Mucosa of descending colon (tissue), 3 donors: ENCODE measurements around the gene EPHX1. TPM values are rescaled to one million over a fixed set of nuclear protein-coding genes. Genes with fewer than 3 reads are reported as not detected.
"Not testable (repeated sequence)": the region's sequence is repeated elsewhere in the genome, so short reads cannot be mapped to it uniquely, and the experiment has no call there.

Experiments used
- ATAC-seq: fragments of 200-7000 bp; cut with Tn5 transposase; one replicate; pipeline ENCODE4 v1.9.1; 2020; ENCODE audit warnings: mild to moderate bottlenecking, moderate library complexity
- DNase-seq, 3 donors: peaks; one replicate each; pipeline ENCODE4 v3.0.0-alpha.2; 2020
- H3K36me3 ChIP-seq: fragments of 200-600 bp; one replicate; pipeline ENCODE4 v1.8.0; 2021; ENCODE audit warnings: low read depth, mild to moderate bottlenecking
- H3K4me1 ChIP-seq: fragments of 200-600 bp; one replicate; pipeline ENCODE4 v1.8.0; 2021; ENCODE audit warnings: low read depth, mild to moderate bottlenecking
- H3K4me3 ChIP-seq: fragments of 200-600 bp; one replicate; pipeline ENCODE4 v1.8.0; 2021; ENCODE audit warnings: mild to moderate bottlenecking
- H3K9me3 ChIP-seq: fragments of 200-600 bp; one replicate; pipeline ENCODE4 v1.8.0; 2021; ENCODE audit warnings: mild to moderate bottlenecking
- CTCF ChIP-seq: fragments of 200-600 bp; IDR thresholded peaks from one replicate; pipeline ENCODE4 v1.8.0; 2022; ENCODE audit warnings: antibody characterized with exemption, mild to moderate bottlenecking
- intact Hi-C, 2 donors: fragments of 100-400 bp; cut with DNase I in 1 of 2; cut with micrococcal nuclease in 1 of 2; formaldehyde crosslinking; loops; one replicate each; pipeline versions ENCODE4 v1.11.0 to v1.11.1; 2022; cut with DNase I, micrococcal nuclease
- total RNA-seq, 3 donors: library from RNA; stranded (reverse); fragmentation: NEBNext Ultra II Directional in 2 of 3; extraction: Animal tissue kit (Norgen Biotek cat#: 25700) in 2 of 3; gene quantifications; one replicate each; pipeline versions ENCODE4 v1.2.1 to v1.2.4, GENCODE V29; 2021 to 2023
- donor health status: DM: no; HTN: no; CAD: no; lungs with moderate emphysema.
- donor health status: DM: no; HTN: no; CAD: no.
- donor health status: DM: no; HTN: yes; CAD: no.

EPHX1 gene
- total RNA-seq, 3 donors from 2014 or later: 48.8 to 86.3 (median 68.0) TPM

- Histone ChIP-seq H3K4me3 (no peak overlapping the region), H3K36me3 (no peaks in the 10 kb centered on the region), H3K9me3 (no peaks in the 10 kb centered on the region), H3K4me1 (peaks cover 35% of the 10 kb centered on the region)
- intact Hi-C loops: no loop called here
- DNase-seq (peak; percentile 58 to 76 (median 69)), ATAC-seq (peak; percentile 9)
- no peak for TF ChIP-seq CTCF
These were observed 73.8 kb downstream of the EPHX1 start for GRCh38 chr1:225883616-225884265.

- no peaks in the 10 kb centered on the region for H3K9me3 ChIP-seq
- peak in 1 of 3 donors; percentile 14 for DNase-seq
- ATAC-seq: no peak
- H3K4me1 ChIP-seq: peaks cover 26% of the 10 kb centered on the region
- H3K4me3 ChIP-seq: no peak overlapping the region
- intact Hi-C loops: no loop called here
- H3K36me3 ChIP-seq: no peaks in the 10 kb centered on the region
- no peak for TF ChIP-seq CTCF
These were observed 75.4 kb downstream of the EPHX1 start for GRCh38 chr1:225885336-225885735.

GRCh38 chr1:225886159-225887029 is 76.5 kb downstream of the EPHX1 start:
- Histone ChIP-seq H3K36me3 (no peaks in the 10 kb centered on the region), H3K4me3 (no peak overlapping the region), H3K4me1 (peaks cover 21% of the 10 kb centered on the region), H3K9me3 (no peaks in the 10 kb centered on the region)
- ATAC-seq (no peak), DNase-seq (peak in 1 of 3 donors; percentile 35)
- intact Hi-C loops: no loop called here
- no peak for TF ChIP-seq CTCF

- intact Hi-C loops: no loop called here
- no peaks in the 10 kb centered on the region for H3K9me3 ChIP-seq
- no peak for DNase-seq
- no peaks in the 10 kb centered on the region for H3K36me3 ChIP-seq
- H3K4me1 ChIP-seq: peaks cover 20% of the 10 kb centered on the region
- no peak overlapping the region for H3K4me3 ChIP-seq
- ATAC-seq: no peak
- TF ChIP-seq CTCF: no peak
These were observed 77.0 kb downstream of the EPHX1 start for GRCh38 chr1:225887030-225887314.

DNA sequence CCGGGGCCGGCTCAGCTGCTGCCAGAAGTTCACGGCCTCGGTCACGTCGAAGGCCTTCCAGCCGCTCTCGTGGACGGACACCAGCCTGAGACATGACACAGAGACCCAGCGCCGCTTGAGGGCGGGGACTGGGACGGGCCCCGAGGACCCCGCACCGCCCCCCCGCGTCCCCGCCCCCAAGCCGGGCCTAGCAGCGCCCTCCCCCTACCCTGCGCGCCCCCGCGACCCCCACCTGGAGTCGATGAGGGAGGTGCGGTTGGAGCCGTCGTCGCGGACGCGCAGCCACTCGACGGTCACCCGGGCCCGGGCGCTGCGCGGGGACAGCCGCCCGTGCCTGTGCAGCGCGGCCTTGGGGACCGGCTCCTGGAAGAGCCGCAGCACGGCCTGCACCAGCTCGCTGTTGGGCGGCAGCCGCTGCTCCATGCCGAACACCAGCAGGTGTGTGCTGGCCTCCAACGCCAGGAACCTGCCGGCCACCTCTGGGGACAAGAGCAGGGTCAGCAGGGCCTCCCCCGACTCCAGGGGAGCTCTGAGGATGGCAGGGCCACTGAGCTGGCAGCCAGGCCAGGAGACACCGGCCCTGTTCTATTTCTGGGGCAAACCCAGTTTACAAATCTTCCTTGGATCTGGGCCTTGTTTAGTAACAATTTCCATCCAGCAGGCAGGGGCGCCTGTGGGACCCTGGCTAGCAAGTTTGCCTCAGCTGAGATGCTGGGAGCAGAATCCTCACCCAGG is 77.8 kb downstream of the EPHX1 start:
- H3K4me1 ChIP-seq: peaks cover 26% of the 10 kb centered on the region
- H3K9me3 ChIP-seq, intact Hi-C loops, H3K36me3 ChIP-seq: not testable (repeated sequence)
- H3K4me3 ChIP-seq: peak overlapping the region; percentile 17
- peak in 2 of 3 donors; percentile 50 to 57 for DNase-seq
- ATAC-seq: peak; percentile 1
